ENCODE results near the gene IL17RC.

The IL17RC gene

DNA sequence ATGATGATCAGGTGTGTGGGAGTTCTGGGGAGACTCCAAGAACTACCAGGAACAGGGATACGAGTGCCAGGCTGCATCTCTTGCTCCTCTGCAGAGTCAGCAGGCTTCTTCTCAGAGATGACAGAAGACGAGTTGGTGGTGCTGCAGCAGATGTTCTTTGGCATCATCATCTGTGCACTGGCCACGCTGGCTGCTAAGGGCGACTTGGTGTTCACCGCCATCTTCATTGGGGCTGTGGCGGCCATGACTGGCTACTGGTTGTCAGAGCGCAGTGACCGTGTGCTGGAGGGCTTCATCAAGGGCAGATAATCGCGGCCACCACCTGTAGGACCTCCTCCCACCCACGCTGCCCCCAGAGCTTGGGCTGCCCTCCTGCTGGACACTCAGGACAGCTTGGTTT, 27.4 kb downstream of the IL17RC start:
- DNase-seq (ENCODE audit: low spot score) = peak; percentile 19
- TF ChIP-seq, protein P1, sequence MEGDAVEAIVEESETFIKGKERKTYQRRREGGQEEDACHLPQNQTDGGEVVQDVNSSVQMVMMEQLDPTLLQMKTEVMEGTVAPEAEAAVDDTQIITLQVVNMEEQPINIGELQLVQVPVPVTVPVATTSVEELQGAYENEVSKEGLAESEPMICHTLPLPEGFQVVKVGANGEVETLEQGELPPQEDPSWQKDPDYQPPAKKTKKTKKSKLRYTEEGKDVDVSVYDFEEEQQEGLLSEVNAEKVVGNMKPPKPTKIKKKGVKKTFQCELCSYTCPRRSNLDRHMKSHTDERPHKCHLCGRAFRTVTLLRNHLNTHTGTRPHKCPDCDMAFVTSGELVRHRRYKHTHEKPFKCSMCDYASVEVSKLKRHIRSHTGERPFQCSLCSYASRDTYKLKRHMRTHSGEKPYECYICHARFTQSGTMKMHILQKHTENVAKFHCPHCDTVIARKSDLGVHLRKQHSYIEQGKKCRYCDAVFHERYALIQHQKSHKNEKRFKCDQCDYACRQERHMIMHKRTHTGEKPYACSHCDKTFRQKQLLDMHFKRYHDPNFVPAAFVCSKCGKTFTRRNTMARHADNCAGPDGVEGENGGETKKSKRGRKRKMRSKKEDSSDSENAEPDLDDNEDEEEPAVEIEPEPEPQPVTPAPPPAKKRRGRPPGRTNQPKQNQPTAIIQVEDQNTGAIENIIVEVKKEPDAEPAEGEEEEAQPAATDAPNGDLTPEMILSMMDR (IDR thresholded peaks at IDR 0.05; ENCODE audit: extremely low read depth, missing control alignments) = no peak

DNA sequence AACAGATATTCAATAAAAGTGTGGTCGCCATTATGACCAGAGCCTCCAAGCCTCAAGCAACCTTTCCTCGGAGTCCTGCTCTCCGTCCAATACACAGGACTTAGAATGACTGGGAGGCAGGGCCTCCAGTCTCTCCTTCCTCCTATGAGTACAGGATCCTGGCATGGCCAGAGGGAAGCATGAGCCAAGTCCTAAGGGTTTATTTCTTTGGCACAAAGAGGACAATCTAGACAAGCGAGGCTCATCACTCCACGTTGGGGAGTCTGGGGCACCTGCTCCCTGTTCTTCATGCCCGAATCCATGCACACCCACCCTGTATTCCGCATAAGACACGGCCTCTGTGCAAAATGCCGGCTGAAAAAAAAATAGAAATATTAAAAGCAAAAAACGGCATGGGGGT, 28.5 kb downstream of the IL17RC start:
- TF ChIP-seq, protein P1 (IDR thresholded peaks at IDR 0.05; ENCODE audit: extremely low read depth, missing control alignments) = no peak
- DNase-seq (ENCODE audit: low spot score) = peak; percentile 28

DNA sequence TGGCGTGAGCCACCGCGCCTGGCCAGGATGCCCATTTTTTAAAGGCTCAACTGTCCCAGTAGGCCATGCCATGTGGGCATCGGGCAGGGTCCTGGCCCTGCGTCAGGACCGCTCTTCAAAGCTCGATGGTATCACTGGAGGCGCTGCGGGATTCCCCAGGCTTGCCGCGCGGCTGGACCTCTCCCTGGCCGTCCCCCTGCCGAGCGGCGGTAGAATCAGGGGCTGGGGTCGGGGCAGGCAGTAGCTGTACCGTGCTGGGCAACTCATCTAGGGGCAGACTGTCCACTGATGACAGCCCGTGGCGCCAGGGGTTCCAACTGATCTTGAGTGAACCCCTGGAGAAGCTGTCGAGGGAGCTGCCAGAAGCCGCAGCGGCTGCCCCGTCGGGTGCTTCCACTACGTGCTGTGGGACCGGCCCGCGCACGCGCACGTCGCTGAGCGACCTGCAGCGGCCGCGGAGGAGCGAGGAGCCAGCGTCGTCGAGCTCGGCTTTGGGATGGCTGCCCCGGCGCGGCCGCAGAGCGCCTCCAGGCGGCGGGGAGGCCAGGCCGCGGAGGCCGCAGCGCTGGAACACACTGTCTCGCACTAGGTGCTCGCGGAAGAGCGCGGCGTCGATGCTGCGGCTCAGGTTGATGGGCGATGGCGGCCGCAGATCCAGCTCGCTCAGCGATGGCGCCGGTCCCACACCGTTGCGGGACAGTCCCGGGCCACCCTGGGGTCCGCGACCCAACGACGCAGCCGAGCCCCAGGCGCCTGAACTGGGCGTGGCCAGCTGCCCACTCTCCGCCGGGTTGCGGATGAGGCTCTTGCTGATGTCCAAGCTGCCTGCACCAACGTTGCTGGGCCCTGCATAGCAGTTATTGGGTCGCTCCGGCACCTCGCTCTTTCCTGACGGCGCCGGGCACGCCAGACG, 29.5 kb downstream of the IL17RC start:
- peak; percentile 87 for DNase-seq (ENCODE audit: low spot score)
- TF ChIP-seq, protein P1 (IDR thresholded peaks at IDR 0.05; ENCODE audit: extremely low read depth, missing control alignments) = peak; percentile 47

DNA sequence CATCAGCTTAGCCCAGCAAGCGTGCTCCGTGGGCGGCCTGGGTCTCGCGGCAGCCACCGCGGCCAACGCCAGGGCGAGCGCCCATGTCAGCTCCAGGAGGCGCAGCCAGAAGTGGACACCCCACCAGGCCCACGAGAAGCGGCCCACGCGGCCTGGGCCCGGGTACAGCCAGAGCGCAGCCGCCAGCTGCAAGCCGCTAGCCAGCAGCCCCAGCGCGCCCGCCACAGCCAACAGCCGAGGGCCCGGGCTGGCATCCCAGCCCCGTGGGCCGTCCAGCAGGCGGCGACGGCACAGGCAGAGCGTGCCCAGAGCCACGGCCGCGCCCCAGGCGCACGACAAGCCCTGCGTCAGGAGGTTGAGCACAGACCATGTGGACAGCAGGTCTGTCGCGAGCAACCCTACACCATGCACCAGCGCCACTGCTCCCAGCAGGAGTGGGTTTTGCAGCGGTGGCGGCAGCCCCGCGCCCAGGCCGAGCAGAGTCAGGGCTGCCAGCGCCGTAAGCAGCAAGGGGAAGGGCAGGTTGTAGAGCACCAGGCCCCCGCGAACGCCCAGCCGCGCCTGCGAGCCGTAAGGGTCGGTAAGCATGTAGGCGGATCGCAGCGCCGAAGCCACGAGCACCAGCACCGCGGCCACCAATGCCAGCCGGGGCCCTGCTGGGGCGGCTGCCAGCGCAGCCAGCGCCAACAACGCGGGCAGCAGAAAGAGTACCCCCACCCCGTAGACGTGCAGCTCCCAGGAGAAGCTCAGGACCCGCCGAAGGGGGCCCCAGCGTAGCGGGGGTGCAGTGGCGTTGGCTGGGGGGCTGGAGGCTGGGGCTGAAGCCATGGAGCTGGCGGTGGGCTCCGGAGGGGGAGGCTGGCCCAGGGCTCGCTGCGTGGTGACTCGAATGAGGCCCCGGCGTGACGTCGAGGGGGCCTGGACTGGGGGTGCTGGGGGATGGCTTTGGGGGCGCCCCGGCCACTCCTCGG, 30.4 kb downstream of the IL17RC start:
- TF ChIP-seq, protein P1 (IDR thresholded peaks at IDR 0.05; ENCODE audit: extremely low read depth, missing control alignments) = no peak
- peak; percentile 20 for DNase-seq (ENCODE audit: low spot score)

DNA sequence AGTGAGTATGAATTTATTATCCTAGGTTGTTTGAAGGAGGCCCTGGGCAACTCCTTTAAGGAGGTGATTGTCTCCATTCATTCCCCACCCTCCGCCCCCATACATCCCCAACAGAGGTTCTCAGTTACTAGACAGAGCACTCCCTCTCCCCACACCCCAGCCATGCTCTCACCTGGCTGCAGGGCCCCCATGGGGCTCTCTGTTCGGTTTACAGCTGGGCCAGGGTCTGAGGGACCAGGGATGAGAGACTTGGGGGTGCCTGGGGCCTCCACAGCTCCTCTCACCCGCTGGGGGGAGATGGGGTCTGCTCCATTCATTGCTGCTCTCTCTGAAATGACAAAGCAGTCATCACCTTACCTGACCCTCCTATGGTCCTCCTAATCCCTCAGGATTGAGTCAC, 31.7 kb downstream of the IL17RC start:
- TF ChIP-seq, protein P1 (IDR thresholded peaks at IDR 0.05; ENCODE audit: extremely low read depth, missing control alignments) = no peak
- DNase-seq (ENCODE audit: low spot score) = peak; percentile 16

DNA sequence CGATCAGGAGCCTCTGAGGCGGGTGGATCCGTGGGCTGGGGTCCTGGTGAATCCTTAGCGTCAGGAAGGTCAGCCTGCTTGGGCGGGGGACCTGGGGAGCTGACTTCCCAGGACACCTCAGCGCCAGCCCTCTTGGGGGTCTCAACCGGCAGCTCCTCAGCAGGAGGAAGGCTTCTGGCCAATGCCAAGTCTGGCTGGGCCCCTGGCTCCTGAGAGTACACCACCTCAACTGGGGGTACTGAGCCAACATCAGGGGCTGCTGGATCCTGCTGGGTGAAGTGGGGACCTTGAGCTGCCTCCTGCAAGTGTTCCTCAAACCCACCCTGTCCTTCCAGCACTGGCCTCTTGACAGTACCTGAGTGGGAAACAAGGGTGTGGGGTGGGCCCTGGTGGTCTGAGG, 32.2 kb downstream of the IL17RC start:
- DNase-seq (ENCODE audit: low spot score) = peak; percentile 12
- TF ChIP-seq, protein P1 (IDR thresholded peaks at IDR 0.05; ENCODE audit: extremely low read depth, missing control alignments) = no peak
